ENCODE data around the gene SETMAR.
A peak's percentile ranks its signal among the peaks of the same experiment; 100 is the strongest.
"Not testable (repeated sequence)": the region's sequence is repeated elsewhere in the genome, so short reads cannot be mapped to it uniquely, and the experiment has no call there.

The SETMAR gene

DNA sequence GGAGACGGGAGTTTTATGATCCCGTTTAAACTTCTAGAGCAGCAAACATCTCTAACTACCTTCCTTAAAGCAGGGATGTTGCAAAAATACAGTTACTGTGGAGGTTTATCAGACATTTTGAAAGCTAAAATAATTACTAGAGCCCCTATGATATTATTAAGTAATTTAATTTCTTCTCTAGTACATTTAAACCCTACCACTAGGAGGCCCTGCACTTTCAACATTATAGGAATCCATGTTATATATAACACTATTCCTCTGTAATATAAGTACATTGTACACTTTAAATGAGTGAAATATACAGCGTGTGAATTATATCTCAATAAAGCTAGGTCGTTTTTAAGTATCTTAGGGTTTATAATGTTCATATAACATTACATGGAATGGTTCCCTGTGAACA is 11.5 kb downstream of the SETMAR start:
- no peak for DNase-seq

GRCh38 chr3:4320096-4320911 is 17.1 kb downstream of the SETMAR start:
- DNase-seq, result no peak

DNA sequence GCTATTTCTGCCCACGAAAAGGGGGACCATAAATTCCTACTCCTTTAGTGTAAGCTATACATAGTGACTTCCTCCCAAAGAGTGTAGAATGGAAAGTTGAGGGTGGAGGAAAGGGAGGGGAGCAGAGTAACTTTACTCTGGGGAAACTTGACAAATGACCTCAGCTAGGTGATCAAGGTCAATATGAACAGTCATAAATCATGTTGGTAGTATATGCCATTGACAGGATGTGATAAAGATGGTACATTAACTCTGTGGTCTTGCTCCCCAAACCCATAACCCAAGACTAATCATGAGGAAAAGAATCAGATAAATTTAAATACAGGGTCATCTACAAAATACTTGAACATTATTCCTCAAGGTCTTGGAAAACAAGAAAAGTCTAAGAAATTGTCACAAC is 18.6 kb downstream of the SETMAR start:
- DNase-seq, result no peak

- DNase-seq, result no peak
These were observed 19.5 kb downstream of the SETMAR start for GRCh38 chr3:4322635-4323034.

GRCh38 chr3:4323246-4324027 is 20.3 kb downstream of the SETMAR start:
- no peak for DNase-seq

- DNase-seq, result no peak
These were observed 23.7 kb downstream of the SETMAR start for GRCh38 chr3:4326868-4327267.

GRCh38 chr3:4329806-4330205 is 26.6 kb downstream of the SETMAR start:
- DNase-seq, result not testable (repeated sequence)

DNA sequence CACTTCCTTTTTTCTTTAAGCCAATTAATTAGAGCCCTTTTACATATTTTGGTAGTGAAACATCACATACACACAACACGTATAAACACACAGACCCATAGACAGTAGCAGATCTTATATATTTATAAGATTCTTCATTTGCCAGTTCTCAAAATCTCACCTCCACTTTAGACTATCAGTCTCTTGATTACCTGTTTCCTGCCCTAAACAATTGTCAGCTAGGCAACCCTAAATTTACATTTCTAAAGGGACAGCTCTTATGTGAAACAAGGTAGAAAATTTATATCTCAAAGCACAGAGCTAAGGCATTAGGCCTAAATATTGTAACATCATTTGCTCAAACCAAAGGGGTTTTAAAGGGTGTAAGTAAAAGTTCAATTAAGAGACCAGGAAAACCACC is 28.9 kb downstream of the SETMAR start:
- DNase-seq, result no peak

DNA sequence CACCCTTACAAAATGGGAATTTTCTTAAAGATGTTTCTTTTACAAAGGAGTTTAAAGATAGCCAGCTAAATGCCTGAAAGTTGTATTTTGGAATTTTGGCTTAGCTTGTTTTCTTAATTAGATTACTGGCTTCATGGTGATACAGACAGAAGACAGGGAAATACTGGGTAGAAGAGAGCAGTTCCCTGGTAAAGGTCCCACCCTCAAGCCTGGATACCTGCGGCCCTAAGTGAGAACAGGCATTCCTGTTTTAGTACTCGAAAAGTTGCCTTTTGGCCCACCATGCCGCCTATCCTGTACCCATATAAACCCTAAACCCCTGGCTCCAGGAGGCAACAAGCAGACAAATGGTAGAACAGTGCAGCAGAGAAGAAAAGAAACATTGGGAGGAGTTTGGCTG is 29.4 kb downstream of the SETMAR start:
- DNase-seq, result no peak

- no peak for DNase-seq
These were observed 29.8 kb downstream of the SETMAR start for GRCh38 chr3:4332991-4333390.

GRCh38 chr3:4334548-4334947 is 31.4 kb downstream of the SETMAR start:
- DNase-seq, result no peak

- DNase-seq, result no peak
These were observed 32.8 kb downstream of the SETMAR start for GRCh38 chr3:4335840-4336562.

GRCh38 chr3:4336850-4337546 is 33.8 kb downstream of the SETMAR start:
- DNase-seq, result no peak

DNA sequence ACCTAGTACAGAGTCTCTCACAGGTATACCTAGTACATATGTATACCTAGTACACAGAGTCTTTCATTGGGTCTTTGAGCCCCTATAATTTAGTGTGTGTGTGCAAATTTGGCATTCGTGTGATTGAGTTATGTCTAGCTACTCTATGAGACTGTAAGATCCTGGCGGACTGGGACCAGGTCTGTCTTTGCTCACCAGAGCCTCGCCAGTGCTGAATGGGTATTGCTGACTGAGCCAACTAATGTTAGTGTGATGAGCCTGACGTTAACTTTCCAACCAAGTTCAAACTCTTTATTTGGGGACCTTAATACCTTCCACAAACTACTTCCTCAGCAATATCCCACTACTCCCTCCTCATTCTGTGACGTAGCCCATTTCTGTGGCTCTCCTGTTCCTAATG is 35.6 kb downstream of the SETMAR start:
- DNase-seq, result no peak

DNA sequence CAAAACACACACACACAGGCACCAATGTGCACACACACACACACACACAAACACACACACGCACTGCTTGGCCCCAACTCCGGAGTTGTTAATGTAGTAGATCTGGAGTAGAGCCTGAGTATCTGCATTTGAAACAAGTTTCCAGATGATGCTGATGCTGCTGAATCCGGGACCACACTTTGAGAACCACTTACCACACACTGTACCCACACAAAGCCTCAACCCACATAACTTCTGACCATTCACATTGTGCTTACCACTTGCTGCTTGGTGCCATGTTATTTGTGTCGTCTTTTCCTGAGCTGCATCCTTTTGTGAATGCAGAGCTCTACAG is 36.9 kb downstream of the SETMAR start:
- DNase-seq, result no peak

GRCh38 chr3:4340411-4341335 is 37.5 kb downstream of the SETMAR start:
- DNase-seq, result no peak

DNA sequence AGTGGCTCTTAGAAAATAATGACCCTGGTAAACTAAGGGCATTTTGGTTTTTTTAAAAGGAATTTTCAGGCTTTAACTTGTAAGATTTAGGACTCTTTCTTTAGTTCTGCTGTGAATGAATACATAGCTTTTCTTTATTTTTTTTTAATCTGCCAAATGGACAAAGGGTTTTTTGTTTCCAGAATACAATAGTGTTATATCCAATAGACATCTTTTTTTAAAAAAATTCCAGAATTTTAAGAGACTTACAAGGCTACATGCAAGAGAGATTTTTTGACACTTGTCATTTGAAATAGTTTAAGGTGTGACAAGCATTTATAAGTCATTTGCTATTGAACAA is 38.1 kb downstream of the SETMAR start:
- DNase-seq, result no peak

GRCh38 chr3:4343258-4343657 is 40.1 kb downstream of the SETMAR start:
- no peak for DNase-seq

DNA sequence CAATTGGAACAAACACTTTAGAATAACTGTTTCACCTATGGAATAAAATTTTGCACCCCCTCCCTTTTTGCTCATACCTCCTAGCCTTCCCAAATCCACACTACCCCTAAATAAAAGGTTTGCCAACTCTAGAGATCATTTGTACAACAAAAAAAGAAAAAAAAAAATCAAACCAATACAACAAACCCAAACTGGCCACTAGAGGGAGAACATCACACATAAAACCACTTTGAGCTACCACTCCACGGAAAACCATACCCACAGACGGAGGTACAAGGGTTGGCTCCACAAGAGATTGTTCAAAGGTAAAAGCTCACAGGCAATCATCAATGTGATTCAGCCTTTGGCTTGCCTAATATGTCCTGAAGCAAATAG is 47.6 kb downstream of the SETMAR start:
- DNase-seq, result peak; percentile 24

- DNase-seq, result peak; percentile 16
These were observed 48.1 kb downstream of the SETMAR start for GRCh38 chr3:4351164-4351855.

- DNase-seq, result no peak
These were observed 48.7 kb downstream of the SETMAR start for GRCh38 chr3:4351872-4352271.
